Testis (tissue), 2 donors: ENCODE results near the gene JOSD2.

Experiments
- CTCF ChIP-seq, 3 experiments: fragments of 450-650 bp in 2 of 3; fragments of 200-600 bp in 1 of 3; sonication (generic) in 1 of 3; IDR thresholded peaks; one replicate each; pipeline ENCODE4 v1.5.1; 2016 to 2019; ENCODE audit warnings: antibody characterized with exemption in 3 of 3, mild to moderate bottlenecking in 2 of 3, moderate library complexity in 1 of 3
- POLR2A ChIP-seq: fragments of 450-650 bp; IDR thresholded peaks from one replicate; pipeline ENCODE4 v1.6.1; 2017; ENCODE audit warnings: antibody characterized with exemption, mild to moderate bottlenecking, moderate library complexity

- TF ChIP-seq POLR2A, result no peak
- TF ChIP-seq CTCF (IDR thresholded peaks at IDR 0.05), result no peak
These were observed 25.6 kb downstream of the JOSD2 start for GRCh38 chr19:50485284-50485955.
